ENCODE data around the gene ST7.

ST7 gene

DNA sequence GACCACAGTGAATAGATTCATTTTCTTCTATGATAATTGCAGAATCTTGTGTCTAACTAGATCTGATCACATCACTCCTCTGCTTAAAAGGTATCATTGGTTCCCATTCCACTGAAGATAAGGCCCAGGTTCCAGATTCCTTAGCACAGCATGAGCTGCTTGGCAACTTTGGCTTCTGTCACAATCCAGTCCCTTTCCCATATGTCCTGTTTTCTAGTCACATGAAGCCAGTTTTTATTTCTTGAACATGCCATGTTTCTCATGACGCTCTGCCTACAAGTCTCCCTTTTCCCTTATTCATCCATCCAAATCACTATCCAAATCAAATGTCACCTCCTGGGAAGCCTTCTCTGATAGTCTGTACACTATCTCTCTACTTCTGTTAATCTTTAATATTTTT, 167.0 kb downstream of the ST7 start:
- in situ Hi-C loops (cut with MboI; ENCODE audit: low sequenced_read_pairs), result loop anchor here (5.0 kb wide), 1 partner anchor 133 kb away; no protein-coding TSS in a partner anchor

DNA sequence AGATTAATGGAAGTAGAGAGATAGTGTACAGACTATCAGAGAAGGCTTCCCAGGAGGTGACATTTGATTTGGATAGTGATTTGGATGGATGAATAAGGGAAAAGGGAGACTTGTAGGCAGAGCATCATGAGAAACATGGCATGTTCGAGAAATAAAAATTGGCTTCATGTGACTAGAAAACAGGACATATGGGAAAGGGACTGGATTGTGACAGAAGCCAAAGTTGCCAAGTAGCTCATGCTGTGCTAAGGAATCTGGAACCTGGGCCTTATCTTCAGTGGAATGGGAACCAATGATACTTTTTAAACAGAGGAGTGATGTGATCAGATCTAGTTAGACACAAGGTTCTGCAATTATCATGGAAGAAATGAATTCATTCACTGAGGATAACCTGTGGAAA, 168.7 kb downstream of the ST7 start:
- in situ Hi-C loops (cut with MboI; ENCODE audit: low sequenced_read_pairs), result loop anchor here (5.0 kb wide), 1 partner anchor 135 kb away; no protein-coding TSS in a partner anchor

DNA sequence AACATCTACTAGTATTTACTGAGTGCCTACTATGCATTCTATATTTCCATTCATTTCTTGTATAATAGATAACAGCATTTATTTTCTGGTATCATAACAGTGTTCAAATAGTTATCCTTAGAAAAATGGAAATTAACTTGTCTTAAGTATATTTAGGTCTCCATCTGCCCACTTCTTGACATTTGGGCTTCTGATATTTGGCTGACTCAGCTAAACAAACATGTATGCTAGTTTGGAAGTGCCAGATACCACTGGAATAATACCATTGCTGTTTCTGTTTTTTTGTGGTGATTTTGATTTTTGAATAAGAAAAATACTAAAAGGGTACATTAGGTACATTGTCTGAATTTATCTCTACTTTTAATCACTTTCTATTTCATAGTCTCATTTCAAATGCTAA, 169.2 kb downstream of the ST7 start:
- in situ Hi-C loops (cut with MboI; ENCODE audit: low sequenced_read_pairs), result loop anchor here (5.0 kb wide), 1 partner anchor 135 kb away; no protein-coding TSS in a partner anchor

DNA sequence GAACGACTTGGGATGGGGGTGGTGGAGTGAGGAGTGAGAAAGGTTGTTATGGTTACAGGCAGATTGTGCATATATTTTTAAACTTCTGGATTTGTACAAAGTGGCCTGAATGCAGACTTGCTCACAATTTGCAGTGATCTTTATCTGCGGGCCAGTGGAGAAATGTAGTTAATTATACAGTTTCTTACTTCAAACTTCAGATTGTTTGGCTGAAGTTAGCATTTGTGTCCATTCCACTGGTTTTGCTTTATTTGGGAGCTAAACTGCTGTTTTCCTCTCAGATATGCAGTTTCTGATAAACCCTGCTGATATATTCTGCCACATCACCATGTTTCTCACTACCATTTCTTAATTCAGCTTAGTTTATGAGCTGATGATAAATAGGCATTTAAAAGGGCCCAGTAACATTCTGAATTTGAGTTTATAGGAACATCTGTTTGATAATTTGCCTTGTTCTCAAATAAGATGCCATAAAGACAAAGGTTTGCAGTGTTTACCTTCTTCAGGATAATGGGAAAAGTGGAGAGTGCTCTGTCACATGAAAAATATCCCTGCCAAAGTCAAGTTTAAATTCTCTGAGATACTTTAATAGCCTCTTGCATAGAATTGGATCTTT, 170.1 kb downstream of the ST7 start:
- in situ Hi-C loops (cut with MboI; ENCODE audit: low sequenced_read_pairs), result loop anchor here (5.0 kb wide), 1 partner anchor 136 kb away; no protein-coding TSS in a partner anchor

DNA sequence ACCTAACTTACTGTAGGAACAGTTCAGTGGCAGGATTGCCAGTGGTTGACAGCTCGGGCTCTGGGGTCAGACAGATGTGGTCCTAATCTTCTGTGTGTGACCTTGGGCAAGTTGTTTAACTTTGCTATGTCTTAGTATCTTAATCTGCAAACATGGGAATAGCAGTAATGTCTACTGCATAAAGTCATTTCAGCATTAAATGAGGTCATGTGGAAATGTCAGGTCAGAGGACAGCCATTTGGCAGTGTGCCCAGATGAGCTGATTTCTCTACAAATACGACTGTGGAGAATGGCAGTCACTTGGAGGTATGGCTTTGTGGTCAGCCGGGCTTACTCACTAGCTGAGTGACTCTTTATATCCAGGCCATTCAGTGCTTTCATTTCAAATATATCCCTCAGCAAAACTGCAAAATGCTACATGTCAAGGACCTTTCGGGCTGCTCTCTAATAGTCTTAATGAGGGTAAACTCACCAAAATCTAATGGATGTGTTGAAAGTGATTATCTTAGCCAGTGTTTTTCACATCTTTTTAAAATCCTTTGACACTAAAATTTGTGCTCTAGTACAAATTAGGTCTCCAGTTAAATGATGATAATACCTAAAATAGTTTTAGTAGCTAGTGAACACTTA, 171.4 kb downstream of the ST7 start:
- in situ Hi-C loops (cut with MboI; ENCODE audit: low sequenced_read_pairs), result loop anchor here (5.0 kb wide), 1 partner anchor 137 kb away; no protein-coding TSS in a partner anchor

DNA sequence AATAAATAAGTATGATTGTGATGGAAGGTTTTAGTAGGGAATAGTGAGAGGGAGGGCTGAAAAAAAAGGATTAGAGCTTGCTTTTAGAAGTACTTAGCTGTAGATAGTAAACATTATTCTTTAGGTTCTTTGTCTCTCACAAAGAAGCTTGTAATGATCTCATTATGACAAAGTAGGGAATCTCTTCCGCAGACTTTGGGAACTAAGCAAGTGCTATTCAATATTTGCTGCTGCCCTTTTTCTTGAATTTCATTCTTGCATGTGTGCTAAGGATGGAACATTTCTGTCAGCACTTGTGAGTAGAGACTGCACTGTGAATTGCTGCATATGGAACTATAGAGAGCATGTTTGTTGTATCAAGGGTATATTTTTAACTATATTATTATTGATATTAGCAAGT, 173.4 kb downstream of the ST7 start:
- in situ Hi-C loops (cut with MboI; ENCODE audit: low sequenced_read_pairs), result no loop called here

DNA sequence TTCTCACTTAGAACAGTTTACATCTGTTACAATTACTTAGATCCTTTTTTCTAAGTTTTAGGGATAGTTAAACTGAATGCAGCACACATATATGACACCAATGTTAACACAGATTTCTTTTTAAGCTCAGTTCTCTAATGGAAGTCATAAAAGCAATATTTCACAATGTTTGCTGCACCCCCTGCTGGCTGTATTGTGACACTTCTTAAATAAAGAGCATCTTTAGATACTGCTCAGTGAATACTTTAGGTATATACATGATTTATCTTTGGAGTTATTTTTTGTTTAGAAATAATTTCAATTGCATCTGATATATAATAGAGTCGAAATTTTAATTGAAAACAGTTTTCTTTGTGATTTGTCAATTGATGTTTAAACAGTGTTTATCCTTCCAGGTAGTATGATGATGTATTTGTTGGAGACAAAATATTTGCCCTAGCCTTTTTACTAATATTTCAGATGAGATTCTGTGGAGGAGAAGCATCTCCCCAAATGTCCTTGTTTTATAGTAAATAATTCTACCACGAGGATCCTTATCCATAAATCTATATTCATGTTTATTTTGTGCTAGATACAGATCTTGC, 174.4 kb downstream of the ST7 start:
- in situ Hi-C loops (cut with MboI; ENCODE audit: low sequenced_read_pairs), result no loop called here

DNA sequence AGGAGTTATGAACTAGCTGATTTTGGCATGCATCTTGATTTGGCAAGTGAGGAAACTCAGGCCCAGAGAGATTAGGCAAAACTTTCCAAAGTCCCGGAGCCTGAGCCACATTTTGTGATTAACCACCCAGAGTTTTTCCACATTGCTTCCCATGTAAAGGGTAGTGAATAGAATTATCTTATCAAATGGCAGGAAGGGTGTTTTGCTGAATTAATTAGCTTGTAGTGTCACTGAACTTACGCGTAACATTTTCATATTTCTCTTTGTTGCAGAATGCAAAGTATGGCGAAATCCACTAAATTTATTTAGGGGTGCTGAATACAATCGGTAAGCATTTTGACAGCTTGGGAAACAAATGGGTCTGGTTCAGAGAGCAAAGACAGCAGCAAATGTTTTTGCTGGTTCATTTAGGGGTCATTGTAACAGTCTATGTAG, 176.2 kb downstream of the ST7 start:
- in situ Hi-C loops (cut with MboI; ENCODE audit: low sequenced_read_pairs), result no loop called here

DNA sequence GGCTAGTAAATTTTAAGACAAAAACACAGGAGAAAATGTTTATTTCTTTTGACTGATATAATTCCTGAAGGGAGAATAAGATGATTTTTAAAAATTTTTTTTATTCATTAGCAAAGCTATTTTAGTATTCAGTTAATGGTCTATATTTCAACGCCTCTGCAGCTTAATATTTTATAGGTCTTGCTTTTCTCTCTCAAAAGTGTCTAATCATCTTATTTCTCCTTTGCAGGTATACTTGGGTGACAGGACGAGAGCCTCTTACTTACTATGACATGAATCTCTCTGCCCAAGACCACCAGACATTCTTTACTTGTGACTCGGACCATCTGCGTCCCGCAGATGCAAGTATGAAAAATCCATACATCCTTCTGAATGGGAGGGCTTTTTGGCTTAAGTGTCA, 177.0 kb downstream of the ST7 start:
- in situ Hi-C loops (cut with MboI; ENCODE audit: low sequenced_read_pairs), result no loop called here

DNA sequence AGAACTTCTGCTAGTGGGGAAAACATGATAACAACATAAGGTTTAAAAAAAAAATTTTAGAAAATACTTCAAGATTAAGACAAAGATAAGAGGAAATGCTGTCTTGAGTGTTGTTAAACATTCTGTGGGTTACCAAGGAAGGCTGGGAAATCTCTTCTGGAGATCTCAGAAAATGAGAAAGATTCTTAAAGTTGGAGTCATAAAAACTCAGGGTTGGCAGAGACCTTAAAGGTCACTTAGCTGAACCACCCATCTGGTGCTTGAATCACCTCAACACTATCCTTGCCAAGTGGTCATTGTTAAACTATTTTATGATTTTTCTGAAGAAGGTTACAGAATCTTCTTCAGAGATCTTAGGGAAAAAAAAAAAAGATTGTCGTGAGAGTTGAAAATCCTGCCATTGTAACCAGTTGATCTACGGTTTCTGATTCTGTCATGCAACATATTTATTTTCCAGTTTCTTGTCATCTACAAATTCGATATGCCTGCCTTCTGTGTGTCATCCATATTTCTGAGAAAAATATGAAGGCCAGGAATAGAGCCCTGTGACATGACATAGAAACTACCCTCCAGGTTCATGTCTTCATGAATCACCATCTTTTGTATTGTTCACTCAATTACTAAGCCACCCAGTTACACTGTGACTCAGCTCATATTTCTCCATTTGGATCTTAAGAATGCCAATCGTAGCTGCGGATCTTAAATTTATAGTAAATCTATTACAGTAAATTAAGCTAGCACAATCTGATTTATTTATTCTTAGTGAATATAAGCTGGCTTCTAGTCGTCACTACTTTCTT, 179.2 kb downstream of the ST7 start:
- in situ Hi-C loops (cut with MboI; ENCODE audit: low sequenced_read_pairs), result no loop called here

DNA sequence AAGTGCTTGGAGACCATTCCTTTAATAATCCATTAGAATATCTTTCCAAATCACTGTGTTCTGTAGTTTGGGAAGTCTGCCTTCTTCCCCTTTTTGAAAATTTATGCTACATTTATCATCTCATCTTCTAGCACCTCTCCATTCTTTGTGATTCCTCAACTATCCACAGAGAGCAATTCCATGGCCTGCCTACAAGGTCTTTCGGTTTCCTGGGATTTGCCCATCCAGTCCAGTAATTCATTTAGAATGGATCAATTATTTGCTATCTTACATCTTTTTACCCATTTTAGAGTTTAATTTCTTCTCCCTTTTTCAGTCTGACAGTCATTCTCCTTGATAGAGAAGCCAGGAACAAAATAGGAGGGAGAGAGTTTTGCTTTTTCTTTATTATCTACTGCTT, 179.8 kb downstream of the ST7 start:
- in situ Hi-C loops (cut with MboI; ENCODE audit: low sequenced_read_pairs), result no loop called here

DNA sequence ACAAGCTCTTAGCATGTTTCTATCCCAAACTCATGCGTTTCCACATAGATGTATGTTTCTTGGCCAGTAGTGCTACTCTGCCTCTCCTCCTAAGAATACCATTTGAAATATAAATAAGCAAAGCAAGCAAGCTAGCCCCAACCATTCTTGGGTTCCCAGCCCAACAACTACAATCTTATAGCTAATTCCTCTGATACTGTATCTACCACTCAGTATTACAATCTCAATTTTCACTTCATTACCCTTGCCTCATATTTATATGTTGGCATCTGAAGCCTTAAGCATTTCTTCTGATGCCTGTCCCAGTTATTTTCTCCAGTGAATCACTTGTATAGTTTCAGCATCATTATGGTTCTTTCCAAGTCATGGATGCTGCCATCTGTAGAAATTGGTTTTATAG, 181.1 kb downstream of the ST7 start:
- in situ Hi-C loops (cut with MboI; ENCODE audit: low sequenced_read_pairs), result no loop called here

DNA sequence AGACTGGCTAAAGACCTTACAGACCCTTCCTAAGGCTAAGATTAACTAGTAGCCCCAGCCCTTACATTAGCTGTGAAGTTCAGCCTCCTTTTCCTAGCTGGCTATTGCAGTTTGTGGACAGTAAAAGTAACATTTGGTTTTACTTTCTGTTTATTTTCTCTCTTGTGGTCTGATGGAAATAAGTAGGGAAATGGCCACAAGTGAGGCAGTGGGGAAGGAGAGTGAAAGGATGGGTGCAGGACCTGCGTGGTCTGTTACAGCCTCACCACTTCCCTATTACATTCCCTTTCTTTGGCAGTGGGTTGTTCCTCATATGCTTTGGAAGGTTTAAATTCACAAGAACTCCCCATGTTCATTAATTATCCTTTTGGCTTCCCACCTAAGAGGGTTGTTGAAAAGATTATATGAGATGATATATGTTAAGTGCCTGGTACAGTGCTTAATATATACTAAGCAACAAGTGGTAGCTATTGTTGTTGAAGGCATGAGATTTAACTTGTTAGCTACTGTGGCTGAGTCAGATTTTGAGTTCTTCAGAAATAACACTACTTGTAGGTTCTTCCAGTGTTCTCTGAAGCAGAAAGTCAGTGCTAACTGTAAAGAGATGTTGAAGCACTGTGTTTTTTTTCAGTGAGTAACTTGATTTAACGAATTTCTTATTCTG, 181.7 kb downstream of the ST7 start:
- in situ Hi-C loops (cut with MboI; ENCODE audit: low sequenced_read_pairs), result no loop called here

DNA sequence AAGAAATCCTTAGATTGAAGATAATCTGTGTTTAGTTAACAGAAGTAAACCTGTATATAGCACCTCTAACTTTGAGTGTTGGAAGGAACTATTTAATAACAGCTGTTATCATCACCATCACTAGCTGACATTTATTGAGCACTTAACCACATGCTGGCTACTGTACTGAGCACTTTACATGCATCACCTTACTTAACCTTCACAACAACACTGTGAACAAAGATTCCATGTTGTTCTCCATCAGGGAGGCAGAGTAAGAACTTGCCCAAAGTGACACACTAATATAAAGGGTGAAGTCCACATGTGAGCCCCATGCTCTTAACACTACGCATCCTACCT, 182.2 kb downstream of the ST7 start:
- in situ Hi-C loops (cut with MboI; ENCODE audit: low sequenced_read_pairs), result no loop called here

DNA sequence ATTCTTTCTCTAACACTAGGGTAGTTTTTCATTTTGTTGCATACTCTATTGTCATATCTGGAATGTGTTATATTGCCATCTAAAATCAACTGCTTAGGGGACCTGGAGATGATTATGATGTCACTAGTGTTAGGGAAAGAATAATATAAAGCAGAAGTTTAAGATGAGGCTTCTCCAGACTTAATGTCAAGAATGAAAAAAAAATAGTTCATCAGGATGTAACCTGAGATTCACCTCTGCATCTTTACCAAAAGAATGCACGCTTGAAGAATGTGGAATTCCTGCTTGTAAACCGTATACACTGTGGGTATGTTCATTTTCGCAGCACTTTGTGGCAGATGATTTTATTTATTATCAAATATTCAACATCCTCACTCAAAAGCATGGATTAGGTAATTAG, 184.6 kb downstream of the ST7 start:
- in situ Hi-C loops (cut with MboI; ENCODE audit: low sequenced_read_pairs), result no loop called here

DNA sequence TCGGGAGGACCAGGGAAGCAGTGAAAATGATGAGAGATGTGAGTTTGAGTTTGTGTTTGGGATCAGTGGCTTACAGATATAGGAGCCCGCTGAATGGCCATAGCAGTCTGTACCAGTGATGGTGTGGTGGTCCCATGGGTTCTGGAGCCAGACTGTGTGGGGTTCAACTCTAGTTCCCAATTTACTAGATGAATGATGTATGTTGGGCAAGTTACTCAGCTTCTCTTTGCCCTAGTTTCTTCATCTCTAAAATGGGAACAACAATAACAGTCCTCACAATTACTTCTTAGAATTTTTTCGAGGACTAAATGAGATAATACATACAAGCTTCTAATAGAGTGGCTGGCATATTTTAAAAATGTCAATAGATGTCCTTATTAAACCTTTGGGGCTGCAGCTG, 185.2 kb downstream of the ST7 start:
- in situ Hi-C loops (cut with MboI; ENCODE audit: low sequenced_read_pairs), result no loop called here

DNA sequence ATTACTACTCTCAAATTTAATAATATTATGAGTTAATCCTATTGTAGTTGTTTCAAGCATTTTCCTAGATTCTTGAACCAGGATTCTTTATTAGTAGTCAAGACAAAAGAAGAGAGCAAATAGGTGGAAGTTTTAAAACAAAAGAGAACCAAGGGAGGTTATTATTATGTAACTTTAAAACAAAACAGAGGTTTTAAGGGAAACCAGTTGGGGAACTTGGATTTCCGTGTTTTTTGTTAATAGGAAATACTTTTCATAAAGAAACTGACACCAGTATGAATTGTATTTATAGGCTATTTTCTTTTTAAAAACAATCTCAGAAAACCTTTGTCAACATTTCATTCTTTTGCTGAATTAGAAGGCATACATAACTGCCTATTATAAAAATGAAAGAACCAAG, 185.7 kb downstream of the ST7 start:
- in situ Hi-C loops (cut with MboI; ENCODE audit: low sequenced_read_pairs), result no loop called here

DNA sequence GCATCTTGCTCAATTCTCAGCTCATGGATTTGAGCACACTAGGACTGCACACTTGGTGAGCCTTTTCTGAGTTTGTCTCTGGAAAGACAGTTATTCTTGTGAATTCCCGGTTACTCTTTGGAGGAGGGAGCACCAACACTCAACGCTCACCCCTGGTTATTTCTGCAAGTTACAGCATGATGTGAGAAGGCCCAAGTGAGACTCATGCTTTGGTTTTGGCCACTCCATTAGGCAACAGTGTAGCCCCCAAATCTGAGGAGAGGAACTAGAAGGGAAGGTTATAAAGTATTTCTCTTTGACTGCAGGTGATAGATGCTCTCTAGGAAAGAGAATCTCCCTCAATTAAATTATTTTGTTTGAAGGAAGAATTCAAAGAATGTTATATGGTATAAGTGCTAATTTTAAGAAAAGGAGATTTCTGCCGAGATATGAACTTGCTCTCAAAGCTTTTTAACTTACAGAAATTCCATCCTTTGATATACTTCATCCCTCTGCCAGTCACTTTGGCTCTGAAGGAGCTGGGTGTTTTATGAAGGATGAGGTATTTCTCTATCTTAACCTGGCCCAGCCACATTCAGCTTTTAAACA, 186.2 kb downstream of the ST7 start:
- in situ Hi-C loops (cut with MboI; ENCODE audit: low sequenced_read_pairs), result no loop called here

DNA sequence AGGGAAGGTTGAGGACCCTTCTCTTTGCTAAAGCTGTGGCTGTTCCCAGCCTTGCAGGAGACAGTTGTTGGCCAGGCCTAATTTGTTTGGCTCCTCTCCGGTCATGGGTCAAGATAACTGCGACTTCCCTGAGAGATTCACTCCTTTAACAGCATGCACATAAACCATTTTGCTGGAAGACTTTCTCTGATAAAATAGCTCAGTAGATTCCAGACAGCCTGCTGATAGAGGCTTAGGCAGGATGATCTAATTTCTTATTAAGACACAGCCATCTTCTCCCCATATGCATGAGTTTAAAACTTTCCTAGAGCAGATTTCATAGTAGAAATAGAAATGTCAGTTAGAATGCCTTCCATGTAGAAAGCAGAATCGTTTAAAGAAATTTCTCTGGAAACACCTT, 187.6 kb downstream of the ST7 start:
- in situ Hi-C loops (cut with MboI; ENCODE audit: low sequenced_read_pairs), result no loop called here

DNA sequence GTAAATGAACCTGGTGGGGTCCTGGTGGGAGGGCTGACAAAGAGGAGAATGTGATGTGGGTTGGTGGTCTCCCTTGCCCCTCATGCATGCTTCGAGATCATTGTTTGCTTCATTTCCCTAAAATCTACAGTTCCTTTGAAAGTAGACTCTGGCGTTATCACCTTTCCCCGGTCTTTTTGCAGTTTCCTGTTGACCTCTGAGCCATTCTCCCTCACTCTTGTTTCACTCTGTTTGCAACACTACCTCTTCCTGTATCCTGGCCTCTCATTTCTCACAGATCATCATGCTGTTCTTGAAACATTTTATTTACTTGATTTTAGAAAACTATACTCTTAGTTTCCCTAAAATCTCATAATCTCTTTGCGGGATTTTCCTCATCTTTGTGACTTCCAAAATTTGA, 189.8 kb downstream of the ST7 start:
- in situ Hi-C loops (cut with MboI; ENCODE audit: low sequenced_read_pairs), result no loop called here

DNA sequence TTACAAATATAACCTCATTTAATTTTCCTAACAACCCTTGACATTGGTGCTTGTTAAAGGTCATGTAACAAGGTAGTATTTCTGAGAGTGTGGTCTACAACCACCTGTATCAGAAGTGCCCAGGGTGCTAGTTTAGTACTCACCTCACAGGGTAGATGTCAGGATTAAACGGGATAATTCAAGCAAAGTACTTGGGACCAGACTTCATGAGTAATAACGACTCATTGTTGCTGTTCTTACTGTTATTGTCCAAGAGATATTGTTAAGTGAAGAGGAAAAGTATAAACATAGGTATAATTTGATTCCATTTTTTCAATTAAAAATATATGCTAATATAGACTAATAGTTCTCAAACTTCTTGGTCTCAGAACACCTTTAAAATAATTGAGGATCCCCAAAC, 190.3 kb downstream of the ST7 start:
- in situ Hi-C loops (cut with MboI; ENCODE audit: low sequenced_read_pairs), result no loop called here
